K562 (cell line): ENCODE results near the gene SHISA8. TPM values are rescaled to one million over a fixed set of nuclear protein-coding genes. Genes with fewer than 3 reads are reported as not detected.
A peak's percentile ranks its signal among the peaks of the same experiment; 100 is the strongest.

ENCODE experiments used
- CC2D1A ChIP-seq: fragments of 450-650 bp; IDR thresholded peaks from 2 replicates; pipeline ENCODE4 v1.6.1; 2017; ENCODE audit warnings: mild to moderate bottlenecking
- CTBP1 ChIP-seq: fragments of 450-650 bp; IDR thresholded peaks from 2 replicates; pipeline ENCODE4 v1.6.1; 2016; ENCODE audit warnings: borderline replicate concordance
- E2F5 ChIP-seq: sonication (generic); formaldehyde crosslinking; IDR thresholded peaks from 2 replicates; pipeline ENCODE4 v1.8.0; 2022; ENCODE audit warnings: mild to moderate bottlenecking, missing genetic modification reagents
- PRDM10 ChIP-seq: fragments of 450-650 bp; IDR thresholded peaks from 2 replicates; pipeline ENCODE4 v1.6.1; 2018; ENCODE audit not compliant: partially characterized antibody
- RAD21 ChIP-seq, 2 experiments: fragments of 250-450 bp in 1 of 2; fragments of 450-650 bp in 1 of 2; sonication (Bioruptor Pico) in 1 of 2; formaldehyde crosslinking in 1 of 2; IDR thresholded peaks in 1 of 2; conservative IDR thresholded peaks in 1 of 2; 2 replicates each; pipeline versions ENCODE4 v1.4.0 to v1.8.0; 2020 to 2022; ENCODE audit warnings: mild to moderate bottlenecking in 2 of 2, moderate library complexity in 1 of 2
- SMAD4 ChIP-seq: fragments of 250-450 bp; sonication (Bioruptor Pico); conservative IDR thresholded peaks from 2 replicates; pipeline ENCODE4 v1.8.0; 2021; ENCODE audit warnings: inconsistent platforms, mild to moderate bottlenecking, moderate library complexity
- SRSF1 ChIP-seq: fragments of 200-400 bp; formaldehyde crosslinking; IDR thresholded peaks from 2 replicates; pipeline ENCODE4 v1.6.1; 2017; ENCODE audit warnings: mild to moderate bottlenecking, low read depth, low read length, moderate library complexity
- STAG1 ChIP-seq: sonication (generic); formaldehyde crosslinking; IDR thresholded peaks from 2 replicates; pipeline ENCODE4 v1.5.0; 2020; ENCODE audit warnings: missing genetic modification reagents, borderline replicate concordance
- ZBTB40 ChIP-seq, 2 experiments: fragments of 450-650 bp in 1 of 2; sonication (generic) in 1 of 2; formaldehyde crosslinking in 1 of 2; IDR thresholded peaks; 2 replicates each; pipeline versions ENCODE4 v1.7.1 to v1.9.0; 2016 to 2022; ENCODE audit warnings: inconsistent platforms in 1 of 2, mild to moderate bottlenecking in 1 of 2, missing genetic modification reagents in 1 of 2
- ZNF316 ChIP-seq: fragments of 450-650 bp; IDR thresholded peaks from 2 replicates; pipeline ENCODE4 v1.6.1; 2016
- polyA plus RNA-seq, 8 experiments: library from polyadenylated mRNA; depleted of rRNA in 4 of 8; stranded (reverse) in 5 of 8; unstranded in 3 of 8; fragments of >200 nt; fragmentation: Nextera tagmentation in 2 of 8; fragmentation: Illumina TruSeq in 1 of 8; extraction: Ambion mirVana in 2 of 8; extraction: Trizol in 1 of 8; gene quantifications; 2 replicates each; pipeline versions ENCODE4 v1.2.1 to v1.2.3, GENCODE V29; 2011 to 2014; ENCODE audit warnings: inconsistent platforms in 1 of 8, missing spikeins in 1 of 8
- total RNA-seq, 7 experiments: library from RNA; depleted of rRNA in 6 of 7; stranded (reverse); fragments of >200 nt in 6 of 7; fragmentation: Illumina TruSeq in 2 of 7; extraction: Trizol in 2 of 7; gene quantifications; 2 replicates each; pipeline versions ENCODE4 v1.2.1 to v1.2.3, GENCODE V29; 2011 to 2021; ENCODE audit warnings: low replicate concordance in 1 of 7

Gene SHISA8
- total and polyA plus RNA-seq, 9 of the 15 experiments (the other 6 are each of a cell fraction or from before 2014, with no cell fraction given) = 0.07 to 3.3 (median 1.1) TPM; not detected in 4

- TF ChIP-seq ZBTB40 (IDR thresholded peaks at IDR 0.05) (no peak), ZBTB40 (CRISPR knock-in tag; IDR thresholded peaks at IDR 0.05) (no peak), E2F5 (CRISPR knock-in tag) (no peak), CTBP1 (0 out of 2 replicates have a peak, but pooled peaks have one; percentile 27), RAD21 (CRISPR knock-in tag; conservative IDR thresholded peaks at IDR 0.05 in 1 of 2, IDR thresholded peaks at IDR 0.05 in 1 of 2) (peak; percentile 76 to 78), PRDM10 (no peak), STAG1 (CRISPR knock-in tag) (peak; percentile 89; the same call in 1 of the 2 replicates), SRSF1 (no peak), CC2D1A (peak; percentile 32; the same call in 1 of the 2 replicates), ZNF316 (no peak), SMAD4 (CRISPR knock-in tag) (no peak)
- TF ChIP-seq, all 486 proteins: peak for 16
Observed at GRCh38 chr22:41940832-41941765, 26.2 kb upstream of the SHISA8 start (continued).
